Measurements from ENCODE around the gene RABGEF1.

DNA sequence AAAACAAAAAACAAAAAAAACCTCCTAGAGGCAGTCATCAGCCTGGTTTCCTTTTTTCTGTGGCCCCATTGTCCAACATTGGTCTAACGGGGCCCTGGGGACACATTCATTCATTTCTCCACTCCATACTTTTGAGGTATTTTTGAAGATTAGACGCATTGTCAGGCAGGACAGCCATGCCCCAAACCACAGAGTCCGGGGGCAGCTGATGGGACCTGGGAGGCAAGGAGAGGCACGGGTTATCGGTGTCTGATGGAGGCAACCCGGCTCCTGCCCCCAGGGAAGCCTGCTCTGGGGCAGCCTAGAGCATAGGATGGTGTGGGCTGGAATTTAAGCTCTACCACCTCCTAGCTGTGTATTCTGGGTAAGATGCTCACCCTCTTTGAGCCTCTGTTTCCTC lies 6.5 kb upstream of the RABGEF1 start:
- no peak for TF ChIP-seq POLR2A (IDR thresholded peaks at IDR 0.05; ENCODE audit: low read depth)
- TF ChIP-seq, protein P1, sequence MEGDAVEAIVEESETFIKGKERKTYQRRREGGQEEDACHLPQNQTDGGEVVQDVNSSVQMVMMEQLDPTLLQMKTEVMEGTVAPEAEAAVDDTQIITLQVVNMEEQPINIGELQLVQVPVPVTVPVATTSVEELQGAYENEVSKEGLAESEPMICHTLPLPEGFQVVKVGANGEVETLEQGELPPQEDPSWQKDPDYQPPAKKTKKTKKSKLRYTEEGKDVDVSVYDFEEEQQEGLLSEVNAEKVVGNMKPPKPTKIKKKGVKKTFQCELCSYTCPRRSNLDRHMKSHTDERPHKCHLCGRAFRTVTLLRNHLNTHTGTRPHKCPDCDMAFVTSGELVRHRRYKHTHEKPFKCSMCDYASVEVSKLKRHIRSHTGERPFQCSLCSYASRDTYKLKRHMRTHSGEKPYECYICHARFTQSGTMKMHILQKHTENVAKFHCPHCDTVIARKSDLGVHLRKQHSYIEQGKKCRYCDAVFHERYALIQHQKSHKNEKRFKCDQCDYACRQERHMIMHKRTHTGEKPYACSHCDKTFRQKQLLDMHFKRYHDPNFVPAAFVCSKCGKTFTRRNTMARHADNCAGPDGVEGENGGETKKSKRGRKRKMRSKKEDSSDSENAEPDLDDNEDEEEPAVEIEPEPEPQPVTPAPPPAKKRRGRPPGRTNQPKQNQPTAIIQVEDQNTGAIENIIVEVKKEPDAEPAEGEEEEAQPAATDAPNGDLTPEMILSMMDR (IDR thresholded peaks at IDR 0.05), result no peak
